ENCODE results near the gene KRTAP5-9.
"Not testable (repeated sequence)": the region's sequence is repeated elsewhere in the genome, so short reads cannot be mapped to it uniquely, and the experiment has no call there.

Gene KRTAP5-9

GRCh38 chr11:71563406-71563805 lies 15.2 kb downstream of the KRTAP5-9 start:
- no peak for DNase-seq (ENCODE audit: low read depth)

- no peak for DNase-seq (ENCODE audit: low read depth)
These were observed 16.2 kb downstream of the KRTAP5-9 start for GRCh38 chr11:71564430-71564829.

GRCh38 chr11:71565263-71565662 lies 17.0 kb downstream of the KRTAP5-9 start, which contains the start of gene KRTAP5-10:
Gene KRTAP5-10 (plus strand): TSS chr11:71565563. CDS start chr11:71565588, 25 bp downstream.
- no peak for DNase-seq (ENCODE audit: low read depth)

- no peak for DNase-seq (ENCODE audit: low read depth)
These were observed 17.9 kb downstream of the KRTAP5-9 start for GRCh38 chr11:71566081-71566620.

GRCh38 chr11:71566626-71567599 lies 18.7 kb downstream of the KRTAP5-9 start:
- DNase-seq (ENCODE audit: low read depth): not testable (repeated sequence)

- DNase-seq (ENCODE audit: low read depth): not testable (repeated sequence)
These were observed 19.4 kb downstream of the KRTAP5-9 start for GRCh38 chr11:71567633-71568032.

GRCh38 chr11:71568704-71569349 lies 20.6 kb downstream of the KRTAP5-9 start:
- no peak for DNase-seq (ENCODE audit: low read depth)

- DNase-seq (ENCODE audit: low read depth): not testable (repeated sequence)
These were observed 23.1 kb downstream of the KRTAP5-9 start for GRCh38 chr11:71571101-71571850.

- DNase-seq (ENCODE audit: low read depth): no peak
These were observed 24.6 kb downstream of the KRTAP5-9 start for GRCh38 chr11:71572811-71573210.

- no peak for DNase-seq (ENCODE audit: low read depth)
These were observed 26.2 kb downstream of the KRTAP5-9 start for GRCh38 chr11:71574418-71574817.

GRCh38 chr11:71575723-71576424 lies 27.7 kb downstream of the KRTAP5-9 start:
- DNase-seq (ENCODE audit: low read depth): no peak

- DNase-seq (ENCODE audit: low read depth): not testable (repeated sequence)
These were observed 28.7 kb downstream of the KRTAP5-9 start for GRCh38 chr11:71576688-71577465.

- DNase-seq (ENCODE audit: low read depth): no peak
These were observed 29.3 kb downstream of the KRTAP5-9 start for GRCh38 chr11:71577469-71578004.

- not testable (repeated sequence) for DNase-seq (ENCODE audit: low read depth)
These were observed 31.3 kb downstream of the KRTAP5-9 start for GRCh38 chr11:71579513-71579912.

- no peak for DNase-seq (ENCODE audit: low read depth)
These were observed 32.1 kb downstream of the KRTAP5-9 start for GRCh38 chr11:71580057-71581003.

GRCh38 chr11:71581826-71582225 lies 33.6 kb downstream of the KRTAP5-9 start:
- no peak for DNase-seq (ENCODE audit: low read depth)

- no peak for DNase-seq (ENCODE audit: low read depth)
These were observed 34.2 kb downstream of the KRTAP5-9 start, which contains the start of gene KRTAP5-11 for GRCh38 chr11:71582309-71582895. Gene KRTAP5-11 (minus strand): TSS chr11:71582875. CDS start chr11:71582837, 38 bp downstream.

- not testable (repeated sequence) for DNase-seq (ENCODE audit: low read depth)
These were observed 34.7 kb downstream of the KRTAP5-9 start for GRCh38 chr11:71582969-71583368.
